ENCODE results near the gene OSBPL3.

GRCh38 chr7:24764972-24765744 lies 214.8 kb downstream of the OSBPL3 start:
- TF ChIP-seq, protein P1, sequence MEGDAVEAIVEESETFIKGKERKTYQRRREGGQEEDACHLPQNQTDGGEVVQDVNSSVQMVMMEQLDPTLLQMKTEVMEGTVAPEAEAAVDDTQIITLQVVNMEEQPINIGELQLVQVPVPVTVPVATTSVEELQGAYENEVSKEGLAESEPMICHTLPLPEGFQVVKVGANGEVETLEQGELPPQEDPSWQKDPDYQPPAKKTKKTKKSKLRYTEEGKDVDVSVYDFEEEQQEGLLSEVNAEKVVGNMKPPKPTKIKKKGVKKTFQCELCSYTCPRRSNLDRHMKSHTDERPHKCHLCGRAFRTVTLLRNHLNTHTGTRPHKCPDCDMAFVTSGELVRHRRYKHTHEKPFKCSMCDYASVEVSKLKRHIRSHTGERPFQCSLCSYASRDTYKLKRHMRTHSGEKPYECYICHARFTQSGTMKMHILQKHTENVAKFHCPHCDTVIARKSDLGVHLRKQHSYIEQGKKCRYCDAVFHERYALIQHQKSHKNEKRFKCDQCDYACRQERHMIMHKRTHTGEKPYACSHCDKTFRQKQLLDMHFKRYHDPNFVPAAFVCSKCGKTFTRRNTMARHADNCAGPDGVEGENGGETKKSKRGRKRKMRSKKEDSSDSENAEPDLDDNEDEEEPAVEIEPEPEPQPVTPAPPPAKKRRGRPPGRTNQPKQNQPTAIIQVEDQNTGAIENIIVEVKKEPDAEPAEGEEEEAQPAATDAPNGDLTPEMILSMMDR (IDR thresholded peaks at IDR 0.05), result no peak
- TF ChIP-seq POLR2A (IDR thresholded peaks at IDR 0.05) (no peak), POLR2AphosphoS5 (IDR thresholded peaks at IDR 0.05) (no peak), EP300 (IDR thresholded peaks at IDR 0.05) (no peak)
